ENCODE results near the gene GLI3. TPM values are rescaled to one million over a fixed set of nuclear protein-coding genes. Genes with fewer than 3 reads are reported as not detected.

GLI3 gene
- total RNA-seq, 2 experiments from 2014 or later = 0.24 to 0.32 TPM

GRCh38 chr7:42161110-42161509 is 75.9 kb downstream of the GLI3 start:
- no peaks in the 10 kb centered on the region for H3K4me1 Mint-ChIP-seq (ENCODE audit: low read depth)
- no peak overlapping the region for H3K27ac Mint-ChIP-seq
- no peaks in the 10 kb centered on the region for H3K36me3 Mint-ChIP-seq (ENCODE audit: low read depth)
- no peak for DNase-seq
- no peak overlapping the region for H3K4me3 Mint-ChIP-seq
- H3K9me3 Mint-ChIP-seq = no peaks in the 10 kb centered on the region
- no peaks in the 10 kb centered on the region for H3K27me3 Mint-ChIP-seq (ENCODE audit: low read depth)
- CTCF ChIA-PET = no interaction called here
- intact Hi-C loops (cut with micrococcal nuclease) = no loop called here

- H3K27ac Mint-ChIP-seq = no peak overlapping the region
- CTCF ChIA-PET = no interaction called here
- H3K36me3 Mint-ChIP-seq (ENCODE audit: low read depth) = no peaks in the 10 kb centered on the region
- H3K4me1 Mint-ChIP-seq (ENCODE audit: low read depth) = no peaks in the 10 kb centered on the region
- no peaks in the 10 kb centered on the region for H3K9me3 Mint-ChIP-seq
- no peak for DNase-seq
- intact Hi-C loops (cut with micrococcal nuclease) = no loop called here
- H3K27me3 Mint-ChIP-seq (ENCODE audit: low read depth) = no peaks in the 10 kb centered on the region
- H3K4me3 Mint-ChIP-seq = no peak overlapping the region
Measured at GRCh38 chr7:42159130-42159529, 77.9 kb downstream of the GLI3 start.

GRCh38 chr7:42156967-42157721 is 79.9 kb downstream of the GLI3 start:
- H3K36me3 Mint-ChIP-seq (ENCODE audit: low read depth) = no peaks in the 10 kb centered on the region
- CTCF ChIA-PET = interaction anchor here (1.4 kb wide), 1 partner anchor 214 kb away, joined by 3 read pairs; no protein-coding TSS in a partner anchor
- H3K4me3 Mint-ChIP-seq = no peak overlapping the region
- H3K4me1 Mint-ChIP-seq (ENCODE audit: low read depth) = no peaks in the 10 kb centered on the region
- no peaks in the 10 kb centered on the region for H3K27me3 Mint-ChIP-seq (ENCODE audit: low read depth)
- DNase-seq = no peak
- no peak overlapping the region for H3K27ac Mint-ChIP-seq
- H3K9me3 Mint-ChIP-seq = no peaks in the 10 kb centered on the region
- intact Hi-C loops (cut with micrococcal nuclease) = no loop called here

GRCh38 chr7:42156291-42156865 is 80.6 kb downstream of the GLI3 start:
- intact Hi-C loops (cut with micrococcal nuclease) = no loop called here
- Mint-ChIP-seq H3K9me3 (no peaks in the 10 kb centered on the region), H3K27ac (no peak overlapping the region), H3K27me3 (ENCODE audit: low read depth) (no peaks in the 10 kb centered on the region), H3K36me3 (ENCODE audit: low read depth) (no peaks in the 10 kb centered on the region), H3K4me1 (ENCODE audit: low read depth) (no peaks in the 10 kb centered on the region), H3K4me3 (no peak overlapping the region)
- DNase-seq = no peak
- CTCF ChIA-PET = no interaction called here

- no peak overlapping the region for H3K27ac Mint-ChIP-seq
- DNase-seq = no peak
Measured at GRCh38 chr7:42155584-42156290, 81.3 kb downstream of the GLI3 start.

GRCh38 chr7:42154173-42154572 is 82.8 kb downstream of the GLI3 start:
- Mint-ChIP-seq H3K36me3 (ENCODE audit: low read depth) (no peaks in the 10 kb centered on the region), H3K9me3 (no peaks in the 10 kb centered on the region), H3K4me3 (no peak overlapping the region), H3K4me1 (ENCODE audit: low read depth) (no peaks in the 10 kb centered on the region), H3K27me3 (ENCODE audit: low read depth) (no peaks in the 10 kb centered on the region), H3K27ac (no peak overlapping the region)
- CTCF ChIA-PET = no interaction called here
- DNase-seq = no peak
- intact Hi-C loops (cut with micrococcal nuclease) = no loop called here

More at GRCh38 chr7:42155584-42156290, 81.3 kb downstream of the GLI3 start:
- intact Hi-C loops (cut with micrococcal nuclease) = no loop called here
- CTCF ChIA-PET = no interaction called here
- H3K9me3 Mint-ChIP-seq = no peaks in the 10 kb centered on the region
- no peak overlapping the region for H3K4me3 Mint-ChIP-seq
- H3K4me1 Mint-ChIP-seq (ENCODE audit: low read depth) = no peaks in the 10 kb centered on the region
- H3K27me3 Mint-ChIP-seq (ENCODE audit: low read depth) = no peaks in the 10 kb centered on the region
- H3K36me3 Mint-ChIP-seq (ENCODE audit: low read depth) = no peaks in the 10 kb centered on the region

- DNase-seq = no peak
Measured at GRCh38 chr7:42152329-42153205, 84.4 kb downstream of the GLI3 start.

GRCh38 chr7:42151309-42151708 is 85.7 kb downstream of the GLI3 start:
- no peaks in the 10 kb centered on the region for H3K9me3 Mint-ChIP-seq
- H3K27ac Mint-ChIP-seq = no peak overlapping the region
- intact Hi-C loops (cut with micrococcal nuclease) = no loop called here

More at GRCh38 chr7:42152329-42153205, 84.4 kb downstream of the GLI3 start:
- CTCF ChIA-PET = no interaction called here
- H3K27ac Mint-ChIP-seq = no peak overlapping the region
- H3K27me3 Mint-ChIP-seq (ENCODE audit: low read depth) = peaks cover 6% of the 10 kb centered on the region
- no peaks in the 10 kb centered on the region for H3K4me1 Mint-ChIP-seq (ENCODE audit: low read depth)
- no peaks in the 10 kb centered on the region for H3K9me3 Mint-ChIP-seq
- no peak overlapping the region for H3K4me3 Mint-ChIP-seq
- intact Hi-C loops (cut with micrococcal nuclease) = no loop called here
- H3K36me3 Mint-ChIP-seq (ENCODE audit: low read depth) = no peaks in the 10 kb centered on the region

GRCh38 chr7:42145539-42145938 is 91.5 kb downstream of the GLI3 start:
- CTCF ChIA-PET = no interaction called here
- H3K9me3 Mint-ChIP-seq = no peaks in the 10 kb centered on the region
- no peaks in the 10 kb centered on the region for H3K36me3 Mint-ChIP-seq (ENCODE audit: low read depth)
- no peak overlapping the region for H3K4me3 Mint-ChIP-seq
- peaks cover 15% of the 10 kb centered on the region for H3K27me3 Mint-ChIP-seq (ENCODE audit: low read depth)
- DNase-seq = no peak
- intact Hi-C loops (cut with micrococcal nuclease) = no loop called here
- H3K27ac Mint-ChIP-seq = no peak overlapping the region
- H3K4me1 Mint-ChIP-seq (ENCODE audit: low read depth) = no peaks in the 10 kb centered on the region

More at GRCh38 chr7:42151309-42151708, 85.7 kb downstream of the GLI3 start:
- no peak for DNase-seq
- Mint-ChIP-seq H3K4me3 (no peak overlapping the region), H3K27me3 (ENCODE audit: low read depth) (peaks cover 12% of the 10 kb centered on the region), H3K4me1 (ENCODE audit: low read depth) (no peaks in the 10 kb centered on the region), H3K36me3 (ENCODE audit: low read depth) (no peaks in the 10 kb centered on the region)
- CTCF ChIA-PET = no interaction called here

- Mint-ChIP-seq H3K36me3 (ENCODE audit: low read depth) (no peaks in the 10 kb centered on the region), H3K4me3 (no peak overlapping the region), H3K4me1 (ENCODE audit: low read depth) (no peaks in the 10 kb centered on the region), H3K27me3 (ENCODE audit: low read depth) (peaks cover 15% of the 10 kb centered on the region), H3K27ac (no peak overlapping the region), H3K9me3 (no peaks in the 10 kb centered on the region)
- intact Hi-C loops (cut with micrococcal nuclease) = no loop called here
- CTCF ChIA-PET = no interaction called here
- DNase-seq = no peak
Measured at GRCh38 chr7:42144604-42145003, 92.4 kb downstream of the GLI3 start.

GRCh38 chr7:42143711-42144600 is 93.1 kb downstream of the GLI3 start:
- H3K9me3 Mint-ChIP-seq = no peaks in the 10 kb centered on the region
- CTCF ChIA-PET = no interaction called here
- H3K4me3 Mint-ChIP-seq = no peak overlapping the region
- H3K27me3 Mint-ChIP-seq (ENCODE audit: low read depth) = peaks cover 13% of the 10 kb centered on the region
- intact Hi-C loops (cut with micrococcal nuclease) = no loop called here
- no peaks in the 10 kb centered on the region for H3K36me3 Mint-ChIP-seq (ENCODE audit: low read depth)
- no peak for DNase-seq
- H3K27ac Mint-ChIP-seq = no peak overlapping the region
- no peaks in the 10 kb centered on the region for H3K4me1 Mint-ChIP-seq (ENCODE audit: low read depth)
